B cell (primary cell): ENCODE results near the gene NDUFA13. TPM values are rescaled to one million over a fixed set of nuclear protein-coding genes. Genes with fewer than 3 reads are reported as not detected.

Experiments used
- ATAC-seq: fragments of 200-7000 bp; cut with Tn5 transposase; one replicate; pipeline ENCODE4 v1.10.0; 2021; ENCODE audit warnings: low read depth, mild to moderate bottlenecking, moderate number of reproducible peaks, moderate library complexity
- CTCF ChIA-PET: fragments of 350-600 bp; sonication (Branson Sonifier 250); formaldehyde crosslinking; loops from one replicate; lab custom pipeline; 2021; ENCODE audit warnings: antibody characterized with exemption, inconsistent platforms; lab: Charles Lee
- POLR2A ChIA-PET: fragments of 350-600 bp; sonication (Branson Sonifier 250); formaldehyde crosslinking; loops from one replicate; lab custom pipeline; 2021; ENCODE audit warnings: antibody characterized with exemption; lab: Charles Lee
- DNase-seq: peaks from one replicate; pipeline ENCODE4 v3.0.0; 2013
- H2AFZ ChIP-seq: 2 replicates; pipeline ENCODE4 v1.6.1; 2012; ENCODE audit warnings: mild to moderate bottlenecking, low read depth, low read length; ENCODE audit not compliant: insufficient read depth, poor library complexity, severe bottlenecking
- H3K27ac ChIP-seq, 2 donors: 1 replicate in 1 of 2; 2 replicates in 1 of 2; pipeline ENCODE4 v1.5.1; 2012 to 2013; ENCODE audit warnings: low read length in 2 of 2, mild to moderate bottlenecking in 2 of 2, moderate library complexity in 1 of 2
- H3K27me3 ChIP-seq, 4 experiments: fragments of 200-600 bp in 1 of 4; sonication (generic) in 1 of 4; replicated peaks in 1 of 4; 1 replicate in 2 of 4; 2 replicates in 2 of 4; pipeline versions ENCODE4 v1.6.1 to v1.7.0; 2013 to 2016; ENCODE audit warnings: low read length in 3 of 4, mild to moderate bottlenecking in 2 of 4, mixed read lengths in 1 of 4, moderate library complexity in 1 of 4; ENCODE audit not compliant: insufficient read depth in 4 of 4, control insufficient read depth in 3 of 4; ENCODE audit errors: control extremely low read depth in 1 of 4
- H3K36me3 ChIP-seq, 2 experiments: replicated peaks in 1 of 2; 1 replicate in 1 of 2; 2 replicates in 1 of 2; pipeline versions ENCODE4 v1.6.1 to v1.7.1; 2013; ENCODE audit warnings: low read length in 1 of 2; ENCODE audit not compliant: insufficient read depth in 2 of 2, control insufficient read depth in 1 of 2; ENCODE audit errors: control extremely low read depth in 1 of 2, extremely low read depth in 1 of 2
- H3K4me1 ChIP-seq, 2 donors: fragments of 200-600 bp in 1 of 2; sonication (generic) in 1 of 2; 1 replicate in 1 of 2; 2 replicates in 1 of 2; pipeline versions ENCODE4 v1.5.1 to v1.6.1; 2013 to 2017; ENCODE audit warnings: low read length in 2 of 2; ENCODE audit not compliant: control insufficient read depth in 2 of 2, insufficient read depth in 2 of 2
- H3K4me2 ChIP-seq: replicated peaks from 2 replicates; pipeline ENCODE3; 2012; ENCODE audit warnings: mild to moderate bottlenecking, low read depth, low read length; ENCODE audit not compliant: poor library complexity, severe bottlenecking
- H3K4me3 ChIP-seq, 5 experiments: fragments of 200-600 bp in 1 of 5; sonication (generic) in 1 of 5; 1 replicate in 3 of 5; 2 replicates in 2 of 5; pipeline versions ENCODE4 v1.5.1 to v1.7.0; 2011 to 2016; ENCODE audit warnings: low read length in 4 of 5, mild to moderate bottlenecking in 4 of 5, low read depth in 2 of 5, control low read depth in 1 of 5, moderate library complexity in 1 of 5; ENCODE audit not compliant: insufficient read depth in 1 of 5; ENCODE audit errors: control extremely low read depth in 1 of 5, extremely low read depth in 1 of 5
- H3K79me2 ChIP-seq: fragments of 200-600 bp; sonication (generic); one replicate; pipeline ENCODE4 v1.6.0; 2016; ENCODE audit warnings: low read length; ENCODE audit not compliant: control insufficient read depth, insufficient read depth
- H3K9ac ChIP-seq: fragments of 200-600 bp; sonication (generic); 2 replicates; pipeline ENCODE4 v1.6.1; 2017; ENCODE audit warnings: mild to moderate bottlenecking, low read length, moderate library complexity
- H3K9me3 ChIP-seq, 3 donors: one replicate each; pipeline versions ENCODE4 v1.6.1 to v1.7.1; 2013; ENCODE audit warnings: low read length in 2 of 3; ENCODE audit not compliant: control insufficient read depth in 2 of 3, insufficient read depth in 1 of 3; ENCODE audit errors: control extremely low read depth in 1 of 3
- H4K20me1 ChIP-seq: 2 replicates; pipeline ENCODE4 v1.6.0; 2012; ENCODE audit warnings: mild to moderate bottlenecking, low read length; ENCODE audit not compliant: insufficient read depth, control insufficient read depth, poor library complexity, severe bottlenecking
- H3K27ac Mint-ChIP-seq: one replicate; pipeline ENCODE4 v1.8.0; 2021; ENCODE audit warnings: mixed read lengths
- H3K27me3 Mint-ChIP-seq: one replicate; pipeline ENCODE4 v1.8.0; 2021; ENCODE audit warnings: mixed read lengths
- H3K4me1 Mint-ChIP-seq: one replicate; pipeline ENCODE4 v1.8.0; 2021; ENCODE audit warnings: mixed read lengths
- H3K4me3 Mint-ChIP-seq: one replicate; pipeline ENCODE4 v1.8.0; 2021; ENCODE audit warnings: mixed read lengths
- H3K9me3 Mint-ChIP-seq: one replicate; pipeline ENCODE4 v1.8.0; 2022; ENCODE audit warnings: mixed read lengths; ENCODE audit not compliant: insufficient read depth
- EZH2 ChIP-seq: IDR thresholded peaks from 2 replicates; pipeline ENCODE4 v1.6.1; 2012; ENCODE audit warnings: borderline replicate concordance, low read depth, mild to moderate bottlenecking, moderate library complexity, low read length; ENCODE audit not compliant: insufficient read depth, poor library complexity, severe bottlenecking
- WGBS: methylation state at CpG from one replicate; pipeline ENCODE4 v1.1.5; 2013; ENCODE audit warnings: missing lambda C conversion rate; ENCODE audit not compliant: insufficient coverage; 5-methylcytosine and 5-hydroxymethylcytosine counted together
- intact Hi-C: fragments of 100-400 bp; cut with micrococcal nuclease; formaldehyde crosslinking; loops from one replicate; pipeline ENCODE4 v1.10.0; 2022
- polyA plus RNA-seq: library from polyadenylated mRNA; depleted of rRNA; stranded (reverse); fragments of >200 nt; gene quantifications from 2 replicates; pipeline ENCODE4 v1.2.3, GENCODE V29; 2012
- total RNA-seq, 2 donors: library from RNA; stranded (reverse); fragments of 120-200 nt in 1 of 2; gene quantifications; 1 replicate in 1 of 2; 2 replicates in 1 of 2; pipeline versions ENCODE4 v1.2.3 to v1.2.4, GENCODE V29; 2013 to 2022
- TF ChIP-seq, protein P1 (sequence below): fragments of 200-600 bp; IDR thresholded peaks from one replicate; pipeline ENCODE4 v1.8.0; 2022; ENCODE audit warnings: antibody characterized with exemption, mild to moderate bottlenecking

The NDUFA13 gene
- total and polyA plus RNA-seq, 2 donors (not counting 1 experiment from before 2014, with no cell fraction given): 188 to 195 TPM

DNA sequence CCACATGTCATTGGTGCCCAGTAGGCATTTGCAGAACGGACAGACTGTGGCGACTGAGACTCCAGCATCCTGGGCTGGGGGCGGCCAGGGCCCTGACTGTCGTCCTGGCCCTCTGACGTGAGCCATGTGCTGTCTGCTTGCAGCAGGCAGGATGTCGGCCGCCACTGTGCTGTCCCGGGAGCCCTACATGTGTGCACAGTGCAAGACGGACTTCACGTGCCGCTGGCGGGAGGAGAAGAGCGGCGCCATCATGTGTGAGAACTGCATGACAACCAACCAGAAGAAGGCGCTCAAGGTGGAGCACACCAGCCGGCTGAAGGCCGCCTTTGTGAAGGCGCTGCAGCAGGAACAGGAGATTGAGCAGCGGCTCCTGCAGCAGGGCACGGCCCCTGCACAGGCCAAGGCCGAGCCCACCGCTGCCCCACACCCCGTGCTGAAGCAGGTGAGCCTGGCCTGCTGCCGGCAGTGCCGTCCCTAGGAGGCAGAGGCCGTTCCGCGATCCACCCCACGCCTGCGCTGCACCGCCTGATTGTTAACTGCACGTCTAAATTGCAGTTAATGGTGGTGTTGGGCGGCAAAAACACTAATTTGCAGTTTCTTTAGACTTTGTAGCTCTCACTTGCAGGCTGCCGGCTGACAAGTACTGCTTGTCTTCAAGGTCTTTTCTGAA lies 14.9 kb upstream of the NDUFA13 start:
- no peaks in the 10 kb centered on the region for H3K27me3 Mint-ChIP-seq
- no peak overlapping the region for H3K27ac ChIP-seq
- no peaks in the 10 kb centered on the region for H3K4me1 Mint-ChIP-seq
- ATAC-seq: no peak
- H3K79me2 ChIP-seq: peaks cover 31% of the 10 kb centered on the region
- DNase-seq: no peak
- 95% methylated on average over 34 of the region's 34 CpGs for WGBS
- intact Hi-C loops: no loop called here
- CTCF ChIA-PET: no interaction called here
- H3K4me3 Mint-ChIP-seq: no peak overlapping the region
- no peaks in the 10 kb centered on the region for H3K9me3 Mint-ChIP-seq
- H4K20me1 ChIP-seq: peaks cover 5% of the 10 kb centered on the region
- no peaks in the 10 kb centered on the region for H3K4me1 ChIP-seq
- H3K4me3 ChIP-seq: no peak overlapping the region
- no peak overlapping the region for H2AFZ ChIP-seq
- no peak overlapping the region for H3K9ac ChIP-seq
- no peaks in the 10 kb centered on the region for H3K27me3 ChIP-seq
- peaks cover 0 to 83% of the 10 kb centered on the region in 2 experiments for H3K36me3 ChIP-seq
- POLR2A ChIA-PET: no interaction called here
- no peak for TF ChIP-seq EZH2
- TF ChIP-seq, protein P1, sequence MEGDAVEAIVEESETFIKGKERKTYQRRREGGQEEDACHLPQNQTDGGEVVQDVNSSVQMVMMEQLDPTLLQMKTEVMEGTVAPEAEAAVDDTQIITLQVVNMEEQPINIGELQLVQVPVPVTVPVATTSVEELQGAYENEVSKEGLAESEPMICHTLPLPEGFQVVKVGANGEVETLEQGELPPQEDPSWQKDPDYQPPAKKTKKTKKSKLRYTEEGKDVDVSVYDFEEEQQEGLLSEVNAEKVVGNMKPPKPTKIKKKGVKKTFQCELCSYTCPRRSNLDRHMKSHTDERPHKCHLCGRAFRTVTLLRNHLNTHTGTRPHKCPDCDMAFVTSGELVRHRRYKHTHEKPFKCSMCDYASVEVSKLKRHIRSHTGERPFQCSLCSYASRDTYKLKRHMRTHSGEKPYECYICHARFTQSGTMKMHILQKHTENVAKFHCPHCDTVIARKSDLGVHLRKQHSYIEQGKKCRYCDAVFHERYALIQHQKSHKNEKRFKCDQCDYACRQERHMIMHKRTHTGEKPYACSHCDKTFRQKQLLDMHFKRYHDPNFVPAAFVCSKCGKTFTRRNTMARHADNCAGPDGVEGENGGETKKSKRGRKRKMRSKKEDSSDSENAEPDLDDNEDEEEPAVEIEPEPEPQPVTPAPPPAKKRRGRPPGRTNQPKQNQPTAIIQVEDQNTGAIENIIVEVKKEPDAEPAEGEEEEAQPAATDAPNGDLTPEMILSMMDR: no peak
- no peak overlapping the region for H3K27ac Mint-ChIP-seq
- peaks cover 0 to 4% (median 0%) of the 10 kb centered on the region in 3 donors for H3K9me3 ChIP-seq
- H3K4me2 ChIP-seq: no peak overlapping the region

DNA sequence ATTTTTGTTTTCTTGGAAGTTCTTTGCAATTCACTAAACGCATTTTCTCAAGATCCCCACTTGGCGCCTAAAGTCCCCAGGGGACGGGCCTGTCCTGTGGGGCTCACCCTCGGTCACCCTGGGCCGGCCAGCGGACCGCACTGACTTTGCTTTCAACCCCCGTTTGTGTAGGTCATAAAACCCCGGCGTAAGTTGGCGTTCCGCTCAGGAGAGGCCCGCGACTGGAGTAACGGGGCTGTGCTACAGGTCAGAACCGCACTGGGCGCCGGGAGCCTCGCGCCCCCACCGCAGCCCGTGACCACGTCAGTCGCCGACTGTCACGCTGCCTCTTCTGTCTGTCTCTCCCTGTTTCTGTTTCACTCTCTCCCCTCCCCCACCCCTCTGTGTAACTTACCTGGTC lies 14.2 kb upstream of the NDUFA13 start:
- H3K27ac Mint-ChIP-seq: no peak overlapping the region
- POLR2A ChIA-PET: no interaction called here

More for the DNA sequence above, 14.2 kb upstream of the NDUFA13 start:
- Mint-ChIP-seq H3K27me3 (no peaks in the 10 kb centered on the region), H3K9me3 (no peaks in the 10 kb centered on the region), H3K4me1 (no peaks in the 10 kb centered on the region), H3K4me3 (no peak overlapping the region)
- peaks cover 0 to 4% (median 0%) of the 10 kb centered on the region in 3 donors for H3K9me3 ChIP-seq
- no peaks in the 10 kb centered on the region for H3K27me3 ChIP-seq
- CTCF ChIA-PET: no interaction called here
- H3K79me2 ChIP-seq: peaks cover 24% of the 10 kb centered on the region
- no peak overlapping the region for H2AFZ ChIP-seq
- intact Hi-C loops: no loop called here
- no peak overlapping the region for H3K27ac ChIP-seq
- H3K36me3 ChIP-seq: peaks cover 0 to 80% of the 10 kb centered on the region in 2 experiments
- H3K4me2 ChIP-seq: no peak overlapping the region
- no peak for DNase-seq
- 97% methylated on average over 16 of the region's 26 CpGs for WGBS
- H3K9ac ChIP-seq: no peak overlapping the region
- peaks cover 5% of the 10 kb centered on the region for H4K20me1 ChIP-seq
- no peak for TF ChIP-seq EZH2
- TF ChIP-seq, protein P1: no peak
- ATAC-seq: no peak
- H3K4me3 ChIP-seq: no peak overlapping the region
- no peaks in the 10 kb centered on the region for H3K4me1 ChIP-seq
